ENCODE data around the gene RHOT2.

The RHOT2 gene

DNA sequence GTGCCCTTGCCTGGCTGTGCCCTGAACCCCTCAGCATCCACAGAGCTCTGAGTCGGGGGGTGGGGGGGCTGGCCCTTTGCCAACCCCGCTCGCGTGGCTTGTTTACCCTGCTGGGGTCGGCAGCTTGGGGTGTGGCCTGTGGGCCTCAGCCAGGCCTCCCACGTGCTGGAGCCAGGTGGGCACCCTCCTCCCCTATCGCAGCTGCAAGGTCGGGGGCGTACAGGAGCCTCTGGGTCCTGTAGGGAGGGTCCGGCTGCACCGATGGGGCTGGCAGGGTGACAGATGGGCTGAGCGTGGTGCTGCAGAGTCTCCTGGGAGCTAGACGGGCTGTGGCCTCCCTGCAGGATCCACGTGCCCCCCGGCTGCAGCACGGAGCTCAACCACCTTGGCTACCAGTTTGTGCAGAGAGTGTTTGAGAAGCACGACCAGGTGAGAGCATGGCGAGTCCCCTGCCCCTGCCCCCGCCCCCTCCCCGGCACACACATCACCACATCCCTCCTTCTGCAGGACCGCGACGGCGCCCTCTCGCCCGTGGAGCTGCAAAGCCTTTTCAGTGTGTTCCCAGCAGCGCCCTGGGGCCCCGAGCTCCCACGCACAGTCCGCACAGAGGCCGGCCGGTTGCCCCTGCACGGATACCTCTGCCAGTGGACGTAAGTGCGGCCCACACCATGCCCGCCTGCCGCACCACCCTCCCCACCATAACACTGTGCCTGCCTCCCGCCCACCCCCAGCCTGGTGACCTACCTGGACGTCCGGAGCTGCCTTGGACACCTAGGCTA, 3.6 kb downstream of the RHOT2 start:
- no peak for DNase-seq

DNA sequence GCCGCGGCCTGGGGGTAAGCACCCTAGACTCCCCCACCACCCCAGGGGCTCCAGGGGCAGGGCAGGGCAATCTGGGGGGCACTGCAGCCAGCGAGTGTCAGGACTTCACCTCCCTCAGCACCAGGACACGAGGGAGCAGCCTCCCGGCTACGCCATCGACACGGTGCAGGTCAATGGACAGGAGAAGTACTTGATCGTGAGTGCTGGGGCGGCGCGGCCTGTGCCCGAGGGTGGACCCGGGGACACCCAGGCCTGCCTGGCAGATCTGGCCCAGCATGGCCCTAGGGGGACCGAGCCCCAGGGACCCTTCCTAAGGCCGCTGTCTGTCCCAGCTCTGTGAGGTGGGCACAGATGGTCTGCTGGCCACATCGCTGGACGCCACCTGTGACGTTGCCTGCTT, 4.4 kb downstream of the RHOT2 start:
- no peak for DNase-seq

DNA sequence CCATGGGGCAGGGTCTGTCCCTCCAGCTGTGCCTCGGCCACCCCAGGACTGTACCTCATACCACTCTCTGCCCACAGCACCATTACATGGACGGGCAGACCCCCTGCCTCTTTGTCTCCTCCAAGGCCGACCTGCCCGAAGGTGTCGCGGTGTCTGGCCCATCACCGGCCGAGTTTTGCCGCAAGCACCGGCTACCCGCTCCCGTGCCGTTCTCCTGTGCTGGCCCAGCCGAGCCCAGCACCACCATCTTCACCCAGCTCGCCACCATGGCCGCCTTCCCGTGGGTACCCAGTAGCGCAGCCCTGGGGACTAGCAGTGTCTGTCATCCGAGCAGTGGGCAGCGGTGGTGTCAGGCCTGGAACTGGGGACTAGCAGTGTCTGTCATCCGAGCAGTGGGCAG, 4.9 kb downstream of the RHOT2 start:
- DNase-seq: no peak

DNA sequence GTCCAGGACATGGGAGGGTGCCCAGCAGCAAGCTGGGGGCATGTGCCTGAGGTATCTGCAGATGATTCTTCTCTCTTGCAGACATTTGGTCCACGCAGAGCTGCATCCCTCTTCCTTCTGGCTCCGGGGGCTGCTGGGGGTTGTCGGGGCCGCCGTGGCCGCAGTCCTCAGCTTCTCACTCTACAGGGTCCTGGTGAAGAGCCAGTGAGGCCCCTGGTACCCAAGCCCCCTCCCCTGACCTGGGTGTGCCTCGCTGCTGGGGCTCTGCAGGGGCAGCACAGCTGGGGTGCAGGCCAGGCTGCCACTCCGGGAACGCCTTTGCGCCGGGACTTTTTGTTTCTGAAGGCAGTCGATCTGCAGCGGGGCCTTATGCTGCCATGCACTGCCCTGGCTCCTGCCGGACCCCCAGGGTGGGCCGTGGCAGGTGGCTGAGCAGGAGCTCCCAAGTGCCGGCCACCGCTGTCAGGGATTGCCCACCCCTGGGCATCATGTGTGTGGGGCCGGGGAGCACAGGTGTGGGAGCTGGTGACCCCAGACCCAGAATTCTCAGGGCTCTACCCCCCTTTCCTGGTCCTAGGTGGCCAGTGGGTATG, 5.6 kb downstream of the RHOT2 start:
- DNase-seq: no peak

DNA sequence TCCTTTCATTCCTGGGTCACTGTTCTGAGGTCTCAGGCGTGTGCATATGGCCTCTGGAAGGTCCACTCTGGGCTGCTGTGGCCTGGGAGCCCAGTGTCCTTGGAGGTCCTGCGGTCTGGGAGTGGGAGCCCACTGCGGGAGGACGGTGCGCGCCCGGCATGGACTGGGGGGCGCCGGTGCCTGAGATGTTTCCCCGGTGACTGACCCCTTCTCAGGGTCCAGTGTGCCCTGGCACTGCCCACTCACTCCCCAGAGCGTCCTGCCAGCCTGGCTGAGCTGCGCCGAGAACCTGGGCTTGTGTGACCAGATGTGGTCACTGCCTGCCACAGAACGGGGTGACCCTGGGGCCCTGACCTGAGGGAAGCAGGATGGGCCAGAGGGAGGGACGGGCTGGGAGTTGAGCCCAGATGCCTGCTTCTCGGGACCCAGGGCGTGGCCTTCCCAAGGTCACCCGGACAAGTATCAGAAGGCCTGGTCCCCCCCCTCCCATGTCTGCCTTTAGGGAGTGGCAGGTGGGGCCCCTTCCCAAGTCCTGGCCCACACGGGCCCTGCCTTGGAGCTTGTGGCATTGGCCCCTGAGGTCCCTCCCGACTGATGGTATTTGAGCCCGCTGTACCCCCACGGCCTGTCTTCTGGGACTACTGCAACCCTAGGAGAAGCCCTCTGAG, 6.4 kb downstream of the RHOT2 start:
- DNase-seq: no peak

GRCh38 chr16:674968-675883, 7.3 kb downstream of the RHOT2 start, which contains the start of gene RHBDL1:
Gene RHBDL1, plus strand, starts transcription at chr16:675671. Its CDS starts 120 bp downstream, at chr16:675791.
- no peak for DNase-seq

GRCh38 chr16:675884-676564, 8.1 kb downstream of the RHOT2 start:
- no peak for DNase-seq

- no peak for DNase-seq
These were observed 8.6 kb downstream of the RHOT2 start for GRCh38 chr16:676565-676902.

- no peak for DNase-seq
These were observed 9.0 kb downstream of the RHOT2 start for GRCh38 chr16:676913-677312.

GRCh38 chr16:677316-678190, 9.6 kb downstream of the RHOT2 start:
- no peak for DNase-seq

DNA sequence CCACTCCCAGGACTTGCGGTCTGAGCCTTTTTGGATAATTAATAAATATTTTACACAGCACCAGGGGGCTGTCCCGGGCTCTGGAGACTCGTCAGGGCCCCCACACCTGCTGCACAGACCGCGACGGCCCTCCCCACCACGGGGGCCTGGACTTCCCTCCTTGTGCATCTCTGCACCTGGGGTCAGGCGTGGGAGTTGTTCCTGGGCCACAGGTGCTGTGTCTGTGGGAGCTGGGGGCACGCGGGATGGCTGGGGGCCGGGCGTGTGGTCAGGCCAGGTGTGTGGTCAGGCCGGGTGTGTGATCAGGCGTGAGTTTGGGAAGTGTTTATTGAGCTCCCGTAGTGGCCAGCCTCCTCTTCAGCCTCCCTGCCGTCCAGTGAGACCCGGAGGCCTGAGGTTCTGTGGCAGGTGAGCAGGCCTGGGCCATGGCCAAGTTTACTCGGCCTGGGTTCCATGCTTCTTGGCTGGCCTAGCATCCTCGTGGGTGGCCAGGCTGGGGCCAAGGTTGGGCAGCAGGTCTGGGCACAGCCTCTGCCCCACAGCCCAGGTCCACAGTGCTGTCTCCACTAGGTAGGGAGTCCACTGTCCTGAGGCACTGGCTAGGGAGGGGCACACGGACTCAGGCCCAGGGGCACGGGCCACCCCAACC, 10.4 kb downstream of the RHOT2 start:
- no peak for DNase-seq

- no peak for DNase-seq
These were observed 11.2 kb downstream of the RHOT2 start for GRCh38 chr16:678858-679813.

GRCh38 chr16:679814-680624, 12.1 kb downstream of the RHOT2 start, which contains the start of gene STUB1:
Gene STUB1, plus strand, starts transcription at chr16:680410. Its CDS starts 116 bp downstream, at chr16:680526.
- DNase-seq: no peak

DNA sequence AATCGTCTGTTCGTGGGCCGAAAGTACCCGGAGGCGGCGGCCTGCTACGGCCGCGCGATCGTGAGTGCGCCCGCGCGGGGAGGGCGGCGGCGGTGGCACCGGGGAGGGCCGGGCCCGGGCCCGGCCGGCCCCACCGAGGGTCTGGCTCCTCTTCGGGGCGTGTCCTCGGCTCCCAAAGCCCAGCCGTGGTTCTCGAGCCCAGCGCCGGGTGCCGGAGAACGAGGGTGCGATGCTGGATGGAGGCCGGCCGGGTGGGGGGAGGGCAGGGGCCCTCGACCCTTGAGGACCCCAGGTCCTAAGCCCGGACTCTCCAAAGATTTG, 12.7 kb downstream of the RHOT2 start:
- no peak for DNase-seq

DNA sequence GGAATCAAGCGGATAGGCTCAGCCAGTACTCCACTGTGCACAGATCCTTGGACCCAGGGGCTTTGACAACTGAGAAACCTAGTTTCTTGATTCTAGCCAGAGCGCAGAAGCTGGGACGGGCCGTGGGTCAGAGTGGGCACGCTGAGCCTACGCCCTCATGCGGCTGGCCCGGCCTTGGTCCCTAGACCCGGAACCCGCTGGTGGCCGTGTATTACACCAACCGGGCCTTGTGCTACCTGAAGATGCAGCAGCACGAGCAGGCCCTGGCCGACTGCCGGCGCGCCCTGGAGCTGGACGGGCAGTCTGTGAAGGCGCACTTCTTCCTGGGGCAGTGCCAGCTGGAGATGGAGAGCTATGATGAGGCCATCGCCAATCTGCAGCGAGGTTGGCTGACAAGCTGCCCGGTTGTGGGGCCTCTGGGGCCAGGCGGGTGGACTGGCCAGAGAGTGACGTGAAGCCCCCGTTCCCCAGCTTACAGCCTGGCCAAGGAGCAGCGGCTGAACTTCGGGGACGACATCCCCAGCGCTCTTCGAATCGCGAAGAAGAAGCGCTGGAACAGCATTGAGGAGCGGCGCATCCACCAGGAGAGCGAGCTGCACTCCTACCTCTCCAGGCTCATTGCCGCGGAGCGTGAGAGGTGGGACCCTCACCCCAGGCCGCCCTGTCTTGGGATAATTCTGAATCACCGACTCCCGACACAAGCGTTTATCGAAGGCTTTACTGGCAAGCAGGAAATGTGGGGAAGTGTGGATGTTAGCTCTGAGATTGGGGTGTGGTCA, 13.2 kb downstream of the RHOT2 start:
- DNase-seq: no peak

DNA sequence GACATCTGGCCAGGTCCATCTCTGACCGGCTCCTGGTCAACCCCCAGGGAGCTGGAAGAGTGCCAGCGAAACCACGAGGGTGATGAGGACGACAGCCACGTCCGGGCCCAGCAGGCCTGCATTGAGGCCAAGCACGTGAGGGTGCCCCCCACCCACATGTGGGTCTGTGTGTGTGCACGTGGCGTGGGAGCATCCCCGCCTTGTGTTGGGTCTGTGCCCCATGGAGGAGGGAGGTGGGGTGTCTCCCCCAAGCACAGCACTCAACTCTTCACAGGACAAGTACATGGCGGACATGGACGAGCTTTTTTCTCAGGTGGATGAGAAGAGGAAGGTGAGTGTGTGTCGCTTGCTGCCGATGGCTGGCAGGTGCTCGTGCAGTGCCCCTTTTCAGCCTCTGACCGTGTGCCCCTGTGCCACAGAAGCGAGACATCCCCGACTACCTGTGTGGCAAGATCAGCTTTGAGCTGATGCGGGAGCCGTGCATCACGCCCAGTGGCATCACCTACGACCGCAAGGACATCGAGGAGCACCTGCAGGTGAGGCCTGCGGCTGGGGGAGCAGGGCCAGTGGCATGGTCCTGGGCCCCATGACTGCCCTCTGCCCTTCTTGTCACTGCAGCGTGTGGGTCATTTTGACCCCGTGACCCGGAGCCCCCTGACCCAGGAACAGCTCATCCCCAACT, 14.0 kb downstream of the RHOT2 start:
- DNase-seq: no peak
